ENCODE data around the gene RCE1.

Gene RCE1

DNA sequence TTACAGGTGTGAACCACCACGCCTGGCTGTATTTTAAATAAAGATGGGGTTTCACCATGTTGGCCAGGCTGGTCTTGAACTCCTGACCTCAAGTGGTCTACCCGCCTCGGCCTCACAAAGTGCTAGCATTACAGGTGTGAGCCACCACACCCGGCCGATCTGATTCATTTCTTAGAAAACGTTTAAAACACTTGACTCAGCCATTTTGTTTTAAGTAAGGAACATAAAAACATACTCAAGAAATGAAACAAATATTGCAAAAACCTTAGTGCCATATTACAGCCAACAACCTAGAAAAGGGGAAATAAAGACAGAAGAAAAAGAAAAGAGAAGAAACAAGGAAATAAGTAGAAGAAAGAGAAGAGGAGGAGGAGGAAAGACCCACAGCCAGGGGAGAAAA, 31.0 kb downstream of the RCE1 start:
- Histone ChIP-seq H3K9me3 (ENCODE audit: control insufficient read depth in 2 of 2, low read length in 2 of 2) (no peaks in the 10 kb centered on the region), H3K36me3 (ENCODE audit: control insufficient read depth in 2 of 2, insufficient read depth in 2 of 2, low read length in 2 of 2) (peaks cover 0 to 2% of the 10 kb centered on the region in 2 donors), H3K4me1 (ENCODE audit: control insufficient read depth, insufficient read depth, low read length) (peaks cover 5% of the 10 kb centered on the region), H3K4me3 (ENCODE audit: low read length in 2 of 2) (no peak overlapping the region), H3K9ac (ENCODE audit: low read length in 2 of 2) (no peak overlapping the region), H3K27me3 (ENCODE audit: control insufficient read depth in 1 of 2, insufficient read depth in 2 of 2, low read length in 2 of 2) (no peaks in the 10 kb centered on the region), H3K27ac (ENCODE audit: low read length) (no peak overlapping the region)

GRCh38 chr11:66875378-66875777, 32.1 kb downstream of the RCE1 start:
- Histone ChIP-seq H3K36me3 (ENCODE audit: control insufficient read depth in 2 of 2, insufficient read depth in 2 of 2, low read length in 2 of 2) (no peaks in the 10 kb centered on the region), H3K27me3 (ENCODE audit: control insufficient read depth in 1 of 2, insufficient read depth in 2 of 2, low read length in 2 of 2) (no peaks in the 10 kb centered on the region), H3K4me1 (ENCODE audit: control insufficient read depth, insufficient read depth, low read length) (peaks cover 5% of the 10 kb centered on the region), H3K4me3 (ENCODE audit: low read length in 2 of 2) (no peak overlapping the region), H3K27ac (ENCODE audit: low read length) (no peak overlapping the region), H3K9ac (ENCODE audit: low read length in 2 of 2) (no peak overlapping the region), H3K9me3 (ENCODE audit: control insufficient read depth in 2 of 2, low read length in 2 of 2) (no peaks in the 10 kb centered on the region)

GRCh38 chr11:66877588-66878385, 34.5 kb downstream of the RCE1 start:
- H3K27me3 ChIP-seq (ENCODE audit: control insufficient read depth in 1 of 2, insufficient read depth in 2 of 2, low read length in 2 of 2) = no peaks in the 10 kb centered on the region
- no peaks in the 10 kb centered on the region for H3K36me3 ChIP-seq (ENCODE audit: control insufficient read depth in 2 of 2, insufficient read depth in 2 of 2, low read length in 2 of 2)
- H3K27ac ChIP-seq (ENCODE audit: low read length) = no peak overlapping the region
- no peaks in the 10 kb centered on the region for H3K9me3 ChIP-seq (ENCODE audit: control insufficient read depth in 2 of 2, low read length in 2 of 2)
- H3K4me1 ChIP-seq (ENCODE audit: control insufficient read depth, insufficient read depth, low read length) = peaks cover 14% of the 10 kb centered on the region
- no peak overlapping the region for H3K4me3 ChIP-seq (ENCODE audit: low read length in 2 of 2)
- H3K9ac ChIP-seq (ENCODE audit: low read length in 2 of 2) = no peak overlapping the region

- H3K27me3 ChIP-seq (ENCODE audit: control insufficient read depth in 1 of 2, insufficient read depth in 2 of 2, low read length in 2 of 2) = no peaks in the 10 kb centered on the region
- H3K27ac ChIP-seq (ENCODE audit: low read length) = no peak overlapping the region
- no peaks in the 10 kb centered on the region for H3K9me3 ChIP-seq (ENCODE audit: control insufficient read depth in 2 of 2, low read length in 2 of 2)
- H3K4me1 ChIP-seq (ENCODE audit: control insufficient read depth, insufficient read depth, low read length) = peaks cover 21% of the 10 kb centered on the region
- no peaks in the 10 kb centered on the region for H3K36me3 ChIP-seq (ENCODE audit: control insufficient read depth in 2 of 2, insufficient read depth in 2 of 2, low read length in 2 of 2)
- no peak overlapping the region for H3K9ac ChIP-seq (ENCODE audit: low read length in 2 of 2)
- no peak overlapping the region for H3K4me3 ChIP-seq (ENCODE audit: low read length in 2 of 2)
These were observed 35.2 kb downstream of the RCE1 start for GRCh38 chr11:66878474-66878873.

DNA sequence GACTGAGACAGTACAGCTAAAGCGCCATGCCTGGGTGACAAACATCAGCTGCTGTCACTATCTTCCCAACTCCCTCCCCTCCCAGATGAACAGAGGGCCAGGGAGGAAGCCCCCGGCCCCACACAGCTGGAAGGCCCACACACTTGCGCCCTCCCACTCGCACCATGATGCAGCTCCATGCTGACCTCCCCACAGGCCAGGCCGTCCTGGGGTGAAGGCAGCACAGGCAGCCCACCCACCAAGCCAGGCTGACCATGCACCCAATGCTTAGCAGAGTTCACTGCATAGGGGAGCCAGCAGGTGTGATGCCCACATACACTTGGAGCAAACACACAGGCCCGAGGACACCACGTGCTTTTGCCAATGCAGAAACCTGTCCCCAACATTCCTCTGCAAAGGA, 35.8 kb downstream of the RCE1 start:
- no peaks in the 10 kb centered on the region for H3K27me3 ChIP-seq (ENCODE audit: control insufficient read depth in 1 of 2, insufficient read depth in 2 of 2, low read length in 2 of 2)

DNA sequence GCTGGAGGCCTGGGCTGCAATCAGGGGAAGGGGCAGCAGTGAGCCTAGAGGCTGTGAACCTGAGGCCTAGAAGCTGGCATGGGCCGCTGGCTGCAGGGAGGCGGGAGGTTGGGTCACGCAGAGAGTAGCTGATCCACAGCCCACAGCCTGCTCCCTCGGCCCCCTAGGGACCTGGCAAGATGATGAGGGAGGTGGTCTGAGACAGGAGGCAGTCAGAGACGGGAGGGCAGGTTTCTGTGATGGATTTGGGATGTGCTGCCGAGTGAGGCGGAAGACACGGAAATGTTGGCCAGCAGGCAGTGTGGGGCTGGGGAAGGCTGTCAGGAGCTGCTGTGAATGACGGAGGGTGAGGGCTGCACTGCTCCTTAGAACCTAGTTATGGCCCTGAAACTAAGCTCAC, 36.3 kb downstream of the RCE1 start:
- Histone ChIP-seq H3K27ac (ENCODE audit: low read length) (no peak overlapping the region), H3K36me3 (ENCODE audit: control insufficient read depth in 2 of 2, insufficient read depth in 2 of 2, low read length in 2 of 2) (no peaks in the 10 kb centered on the region), H3K4me3 (ENCODE audit: low read length in 2 of 2) (no peak overlapping the region), H3K27me3 (ENCODE audit: control insufficient read depth in 1 of 2, insufficient read depth in 2 of 2, low read length in 2 of 2) (no peaks in the 10 kb centered on the region), H3K4me1 (ENCODE audit: control insufficient read depth, insufficient read depth, low read length) (peaks cover 23% of the 10 kb centered on the region), H3K9ac (ENCODE audit: low read length in 2 of 2) (no peak overlapping the region), H3K9me3 (ENCODE audit: control insufficient read depth in 2 of 2, low read length in 2 of 2) (no peaks in the 10 kb centered on the region)

More for the DNA sequence above, 35.8 kb downstream of the RCE1 start:
- Histone ChIP-seq H3K4me3 (ENCODE audit: low read length in 2 of 2) (no peak overlapping the region), H3K36me3 (ENCODE audit: control insufficient read depth in 2 of 2, insufficient read depth in 2 of 2, low read length in 2 of 2) (no peaks in the 10 kb centered on the region), H3K9ac (ENCODE audit: low read length in 2 of 2) (no peak overlapping the region), H3K9me3 (ENCODE audit: control insufficient read depth in 2 of 2, low read length in 2 of 2) (no peaks in the 10 kb centered on the region), H3K4me1 (ENCODE audit: control insufficient read depth, insufficient read depth, low read length) (peaks cover 23% of the 10 kb centered on the region), H3K27ac (ENCODE audit: low read length) (no peak overlapping the region)

DNA sequence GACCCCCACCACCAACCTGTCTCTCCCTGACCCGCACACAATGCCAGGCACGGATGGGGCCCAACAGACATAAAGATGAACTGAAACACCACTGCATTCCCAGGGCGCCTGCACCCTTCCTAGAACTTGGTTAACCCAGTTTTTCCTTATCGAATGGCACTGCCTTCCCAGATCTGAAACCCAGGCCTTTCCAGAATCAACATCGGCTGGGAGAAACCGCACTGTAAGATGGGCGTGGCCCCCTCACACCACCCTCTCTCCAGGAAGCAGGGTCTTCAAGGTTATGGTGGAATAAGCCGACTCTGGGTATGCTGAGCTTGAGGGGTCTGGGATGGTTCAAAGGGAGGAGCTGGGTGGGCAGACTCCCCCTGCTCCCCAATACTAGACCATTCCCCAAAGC, 36.8 kb downstream of the RCE1 start:
- H3K4me3 ChIP-seq (ENCODE audit: low read length in 2 of 2) = no peak overlapping the region
- no peak overlapping the region for H3K27ac ChIP-seq (ENCODE audit: low read length)
- peaks cover 23% of the 10 kb centered on the region for H3K4me1 ChIP-seq (ENCODE audit: control insufficient read depth, insufficient read depth, low read length)

GRCh38 chr11:66880496-66881450, 37.5 kb downstream of the RCE1 start:
- Histone ChIP-seq H3K9me3 (ENCODE audit: control insufficient read depth in 2 of 2, low read length in 2 of 2) (no peaks in the 10 kb centered on the region), H3K9ac (ENCODE audit: low read length in 2 of 2) (no peak overlapping the region), H3K4me3 (ENCODE audit: low read length in 2 of 2) (no peak overlapping the region), H3K4me1 (ENCODE audit: control insufficient read depth, insufficient read depth, low read length) (peaks cover 23% of the 10 kb centered on the region), H3K36me3 (ENCODE audit: control insufficient read depth in 2 of 2, insufficient read depth in 2 of 2, low read length in 2 of 2) (no peaks in the 10 kb centered on the region), H3K27me3 (ENCODE audit: control insufficient read depth in 1 of 2, insufficient read depth in 2 of 2, low read length in 2 of 2) (no peaks in the 10 kb centered on the region), H3K27ac (ENCODE audit: low read length) (no peak overlapping the region)

More for the DNA sequence above, 36.8 kb downstream of the RCE1 start:
- H3K9me3 ChIP-seq (ENCODE audit: control insufficient read depth in 2 of 2, low read length in 2 of 2) = no peaks in the 10 kb centered on the region
- no peaks in the 10 kb centered on the region for H3K27me3 ChIP-seq (ENCODE audit: control insufficient read depth in 1 of 2, insufficient read depth in 2 of 2, low read length in 2 of 2)
- H3K9ac ChIP-seq (ENCODE audit: low read length in 2 of 2) = no peak overlapping the region
- H3K36me3 ChIP-seq (ENCODE audit: control insufficient read depth in 2 of 2, insufficient read depth in 2 of 2, low read length in 2 of 2) = no peaks in the 10 kb centered on the region

DNA sequence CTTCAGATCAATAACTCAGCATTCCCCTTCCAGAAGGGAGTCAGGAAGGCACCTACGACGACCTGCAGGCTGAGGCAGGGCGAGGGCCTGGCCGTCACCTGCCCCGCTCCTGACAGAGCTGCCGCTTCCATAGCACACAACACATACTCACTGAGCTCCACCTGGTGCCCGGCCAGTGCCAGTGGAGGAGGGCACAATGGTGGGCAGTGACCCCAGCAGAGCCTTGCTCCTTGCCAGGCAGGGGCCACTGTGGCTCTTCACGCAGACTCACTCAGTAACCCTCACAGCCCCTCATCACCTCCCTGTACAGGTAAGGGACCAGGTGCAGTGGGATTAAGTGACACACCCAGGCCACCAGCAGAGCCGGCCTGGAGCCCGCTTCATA, 38.2 kb downstream of the RCE1 start:
- Histone ChIP-seq H3K9ac (ENCODE audit: low read length in 2 of 2) (no peak overlapping the region), H3K27ac (ENCODE audit: low read length) (no peak overlapping the region), H3K4me1 (ENCODE audit: control insufficient read depth, insufficient read depth, low read length) (peaks cover 23% of the 10 kb centered on the region)

GRCh38 chr11:66881927-66882452, 38.7 kb downstream of the RCE1 start:
- Histone ChIP-seq H3K4me1 (ENCODE audit: control insufficient read depth, insufficient read depth, low read length) (peaks cover 23% of the 10 kb centered on the region), H3K9ac (ENCODE audit: low read length in 2 of 2) (peak overlapping the region; percentile 21 to 24), H3K27me3 (ENCODE audit: control insufficient read depth in 1 of 2, insufficient read depth in 2 of 2, low read length in 2 of 2) (no peaks in the 10 kb centered on the region), H3K27ac (ENCODE audit: low read length) (peak overlapping the region; percentile 70), H3K4me3 (ENCODE audit: low read length in 2 of 2) (peak overlapping the region in 1 of 2 donors; percentile 72), H3K36me3 (ENCODE audit: control insufficient read depth in 2 of 2, insufficient read depth in 2 of 2, low read length in 2 of 2) (no peaks in the 10 kb centered on the region), H3K9me3 (ENCODE audit: control insufficient read depth in 2 of 2, low read length in 2 of 2) (no peaks in the 10 kb centered on the region)

More for the DNA sequence above, 38.2 kb downstream of the RCE1 start:
- no peaks in the 10 kb centered on the region for H3K27me3 ChIP-seq (ENCODE audit: control insufficient read depth in 1 of 2, insufficient read depth in 2 of 2, low read length in 2 of 2)
- no peaks in the 10 kb centered on the region for H3K36me3 ChIP-seq (ENCODE audit: control insufficient read depth in 2 of 2, insufficient read depth in 2 of 2, low read length in 2 of 2)
- no peaks in the 10 kb centered on the region for H3K9me3 ChIP-seq (ENCODE audit: control insufficient read depth in 2 of 2, low read length in 2 of 2)
- no peak overlapping the region for H3K4me3 ChIP-seq (ENCODE audit: low read length in 2 of 2)

Data from stomach smooth muscle (tissue), 2 donors.